Chondrocyte (in vitro differentiated cells): ENCODE measurements around the gene RTTN. TPM values are rescaled to one million over a fixed set of nuclear protein-coding genes. Genes with fewer than 3 reads are reported as not detected.

Source experiments
- DNase-seq: peaks from one replicate; pipeline ENCODE4 v3.0.0; 2021; ENCODE audit warnings: mixed read lengths, low spot score
- H3K27ac Mint-ChIP-seq: one replicate; pipeline ENCODE4 v1.8.0; 2021; ENCODE audit warnings: mild to moderate bottlenecking, moderate library complexity, mixed read lengths; ENCODE audit not compliant: unreplicated experiment
- H3K27me3 Mint-ChIP-seq: 2 replicates; pipeline ENCODE4 v1.8.0; 2021; ENCODE audit warnings: low read depth, mixed read lengths
- H3K36me3 Mint-ChIP-seq: 2 replicates; pipeline ENCODE4 v1.8.0; 2021; ENCODE audit warnings: low read depth, mixed read lengths
- H3K4me1 Mint-ChIP-seq: 2 replicates; pipeline ENCODE4 v1.8.0; 2021; ENCODE audit warnings: low read depth, mild to moderate bottlenecking, mixed read lengths
- H3K4me3 Mint-ChIP-seq: one replicate; pipeline ENCODE4 v1.8.0; 2021; ENCODE audit warnings: mild to moderate bottlenecking, moderate library complexity, mixed read lengths; ENCODE audit not compliant: unreplicated experiment
- H3K9me3 Mint-ChIP-seq: 2 replicates; pipeline ENCODE4 v1.8.0; 2021; ENCODE audit warnings: low read depth, mixed read lengths
- CTCF ChIP-seq: fragments of 200-600 bp; sonication (generic); IDR thresholded peaks from 2 replicates; pipeline ENCODE4 v1.5.0; 2021; ENCODE audit warnings: antibody characterized with exemption, mild to moderate bottlenecking, moderate library complexity
- total RNA-seq: library from RNA; stranded (reverse); gene quantifications from 3 replicates; pipeline ENCODE4 v1.2.1, GENCODE V29; 2021

RTTN gene
- total RNA-seq, 1 donor from 2014 or later = 4.8 TPM

DNA sequence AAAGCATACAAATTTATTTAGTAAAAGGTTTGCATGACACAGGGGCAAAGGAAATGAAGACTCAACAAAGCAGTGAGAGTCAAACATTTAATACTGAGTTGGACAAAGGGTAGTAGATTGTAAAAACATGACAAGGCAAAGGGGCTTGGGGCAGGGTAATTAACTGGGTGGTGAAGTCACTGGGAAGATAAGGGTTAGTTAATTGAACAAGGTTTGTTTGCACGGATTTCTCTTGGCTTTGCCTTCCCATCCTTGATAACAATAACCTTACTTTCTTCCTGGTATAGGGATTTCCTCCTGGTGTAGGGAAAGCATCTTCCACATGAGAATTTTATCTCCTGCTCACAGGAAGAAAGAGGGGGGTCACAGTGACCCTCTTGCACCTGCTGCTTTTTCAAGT lies 26.8 kb upstream of the RTTN start:
- Mint-ChIP-seq H3K27ac (no peak overlapping the region), H3K4me3 (no peak overlapping the region), H3K36me3 (peaks cover 6% of the 10 kb centered on the region), H3K4me1 (peaks cover 3% of the 10 kb centered on the region), H3K9me3 (peaks cover 19% of the 10 kb centered on the region), H3K27me3 (no peaks in the 10 kb centered on the region)
- no peak for TF ChIP-seq CTCF
- DNase-seq = no peak

DNA sequence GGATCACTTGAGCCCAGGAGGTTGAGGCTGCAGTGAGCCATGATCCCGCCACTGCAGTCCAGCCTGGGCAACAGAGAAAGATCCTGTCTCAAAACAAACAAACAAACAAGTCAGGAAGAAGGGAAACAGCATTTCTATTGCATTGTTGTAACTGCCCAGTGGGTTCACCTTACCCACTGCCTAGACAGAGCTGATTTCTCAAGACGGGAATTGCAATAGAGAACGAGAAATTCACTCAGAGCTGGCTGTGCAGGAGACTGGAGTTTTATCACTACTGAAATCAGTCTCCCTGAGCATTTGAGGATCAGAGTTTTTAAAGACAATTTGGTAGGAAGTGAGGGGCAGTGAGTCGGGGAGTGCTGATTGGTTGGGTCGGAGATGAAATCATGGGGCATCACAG lies 24.2 kb upstream of the RTTN start:
- Mint-ChIP-seq H3K27me3 (peaks cover 4% of the 10 kb centered on the region), H3K4me3 (no peak overlapping the region), H3K9me3 (peaks cover 25% of the 10 kb centered on the region), H3K4me1 (peaks cover 3% of the 10 kb centered on the region), H3K36me3 (peaks cover 8% of the 10 kb centered on the region), H3K27ac (no peak overlapping the region)
- DNase-seq = no peak
- no peak for TF ChIP-seq CTCF

GRCh38 chr18:70228536-70228935 lies 23.0 kb upstream of the RTTN start:
- Mint-ChIP-seq H3K36me3 (peaks cover 8% of the 10 kb centered on the region), H3K27ac (no peak overlapping the region), H3K4me3 (no peak overlapping the region), H3K27me3 (peaks cover 14% of the 10 kb centered on the region), H3K4me1 (no peaks in the 10 kb centered on the region), H3K9me3 (peaks cover 25% of the 10 kb centered on the region)
- no peak for TF ChIP-seq CTCF
- DNase-seq = no peak

GRCh38 chr18:70227438-70227837 lies 22.0 kb upstream of the RTTN start:
- peaks cover 8% of the 10 kb centered on the region for H3K36me3 Mint-ChIP-seq
- peaks cover 25% of the 10 kb centered on the region for H3K9me3 Mint-ChIP-seq
- H3K4me1 Mint-ChIP-seq = no peaks in the 10 kb centered on the region
- H3K27ac Mint-ChIP-seq = no peak overlapping the region
- no peak for TF ChIP-seq CTCF
- no peak overlapping the region for H3K4me3 Mint-ChIP-seq
- DNase-seq = no peak
- peaks cover 24% of the 10 kb centered on the region for H3K27me3 Mint-ChIP-seq

DNA sequence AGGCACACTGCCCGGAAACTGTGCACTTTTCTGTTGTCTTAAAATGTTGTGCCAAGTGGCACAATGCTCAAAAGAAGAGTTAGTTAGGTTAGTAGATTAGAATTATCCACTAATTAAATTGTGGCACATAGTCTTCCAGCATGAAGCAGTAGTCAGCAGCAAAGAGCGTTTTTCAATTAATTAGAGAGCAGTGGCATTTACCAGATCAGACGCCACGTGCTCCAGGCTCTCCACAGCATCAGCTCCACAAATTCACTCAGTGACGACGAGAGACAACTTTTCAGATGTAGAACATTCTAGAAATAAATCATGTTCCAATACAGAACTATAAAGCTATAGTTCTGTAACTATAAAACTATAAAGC lies 16.4 kb upstream of the RTTN start:
- Mint-ChIP-seq H3K4me1 (peaks cover 7% of the 10 kb centered on the region), H3K4me3 (no peak overlapping the region), H3K27me3 (peaks cover 44% of the 10 kb centered on the region), H3K27ac (no peak overlapping the region), H3K9me3 (peaks cover 3% of the 10 kb centered on the region), H3K36me3 (no peaks in the 10 kb centered on the region)
- no peak for DNase-seq
- TF ChIP-seq CTCF = no peak
